Retinal pigment epithelial cell (primary cell): Measurements from ENCODE around the gene SH3RF3.

Source experiments
- DNase-seq: peaks from one replicate; pipeline ENCODE4 v3.0.0-alpha.2; 2010; ENCODE audit warnings: low read depth
- H3K4me3 ChIP-seq: 2 replicates; pipeline ENCODE4 v1.5.1; 2011; ENCODE audit warnings: mild to moderate bottlenecking, low read length, control low read depth, moderate library complexity
- TF ChIP-seq, protein P1 (sequence below): conservative IDR thresholded peaks from 2 replicates; pipeline ENCODE4 v1.5.1; 2011; ENCODE audit warnings: low read depth, low read length, control low read depth, inconsistent platforms

Gene SH3RF3

GRCh38 chr2:109272461-109272860, 143.5 kb downstream of the SH3RF3 start:
- TF ChIP-seq, protein P1, sequence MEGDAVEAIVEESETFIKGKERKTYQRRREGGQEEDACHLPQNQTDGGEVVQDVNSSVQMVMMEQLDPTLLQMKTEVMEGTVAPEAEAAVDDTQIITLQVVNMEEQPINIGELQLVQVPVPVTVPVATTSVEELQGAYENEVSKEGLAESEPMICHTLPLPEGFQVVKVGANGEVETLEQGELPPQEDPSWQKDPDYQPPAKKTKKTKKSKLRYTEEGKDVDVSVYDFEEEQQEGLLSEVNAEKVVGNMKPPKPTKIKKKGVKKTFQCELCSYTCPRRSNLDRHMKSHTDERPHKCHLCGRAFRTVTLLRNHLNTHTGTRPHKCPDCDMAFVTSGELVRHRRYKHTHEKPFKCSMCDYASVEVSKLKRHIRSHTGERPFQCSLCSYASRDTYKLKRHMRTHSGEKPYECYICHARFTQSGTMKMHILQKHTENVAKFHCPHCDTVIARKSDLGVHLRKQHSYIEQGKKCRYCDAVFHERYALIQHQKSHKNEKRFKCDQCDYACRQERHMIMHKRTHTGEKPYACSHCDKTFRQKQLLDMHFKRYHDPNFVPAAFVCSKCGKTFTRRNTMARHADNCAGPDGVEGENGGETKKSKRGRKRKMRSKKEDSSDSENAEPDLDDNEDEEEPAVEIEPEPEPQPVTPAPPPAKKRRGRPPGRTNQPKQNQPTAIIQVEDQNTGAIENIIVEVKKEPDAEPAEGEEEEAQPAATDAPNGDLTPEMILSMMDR, result no peak
- H3K4me3 ChIP-seq, result no peak overlapping the region
- no peak for DNase-seq

GRCh38 chr2:109275120-109276012, 146.4 kb downstream of the SH3RF3 start:
- no peak for DNase-seq
- H3K4me3 ChIP-seq, result no peak overlapping the region
- TF ChIP-seq, protein P1, result no peak

GRCh38 chr2:109277406-109277805, 148.4 kb downstream of the SH3RF3 start:
- TF ChIP-seq, protein P1, result no peak
- DNase-seq, result no peak
- H3K4me3 ChIP-seq, result no peak overlapping the region

DNA sequence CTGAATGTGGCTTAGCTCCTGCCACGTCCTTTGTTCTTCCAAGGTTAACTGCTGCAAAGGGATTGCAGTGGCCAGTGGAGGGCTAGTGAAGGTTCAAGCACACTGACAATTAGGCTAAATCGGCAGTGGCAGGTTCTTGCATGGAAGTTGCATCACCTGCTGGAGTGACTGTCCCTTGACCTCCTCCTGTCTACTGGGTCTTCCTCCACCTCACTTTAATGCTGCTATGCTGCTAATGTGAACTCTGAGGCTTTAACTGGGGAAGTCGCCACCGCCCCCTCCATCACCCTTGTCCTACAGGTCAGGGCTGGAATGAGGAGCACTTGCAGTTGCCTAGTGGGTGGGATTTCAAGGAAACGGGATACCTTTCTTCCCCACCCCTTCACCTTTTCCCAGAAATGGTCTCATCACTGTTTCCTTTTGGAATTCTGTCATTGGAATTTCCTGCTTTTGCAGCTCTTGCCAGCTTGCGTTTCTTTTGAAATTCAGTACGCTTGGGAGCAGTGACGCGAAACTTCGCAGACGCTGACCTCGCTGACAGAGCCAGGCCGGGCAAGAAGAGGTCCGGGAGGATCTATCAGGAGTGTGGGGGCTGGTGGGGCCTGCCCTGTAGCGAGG, 150.3 kb downstream of the SH3RF3 start:
- no peak overlapping the region for H3K4me3 ChIP-seq
- TF ChIP-seq, protein P1, result no peak
- no peak for DNase-seq

GRCh38 chr2:109280804-109281203, 151.8 kb downstream of the SH3RF3 start:
- no peak overlapping the region for H3K4me3 ChIP-seq
- TF ChIP-seq, protein P1, result no peak
- no peak for DNase-seq

- H3K4me3 ChIP-seq, result no peak overlapping the region
- TF ChIP-seq, protein P1, result no peak
- DNase-seq, result no peak
Observed at GRCh38 chr2:109282360-109282759, 153.4 kb downstream of the SH3RF3 start.
